Measurements from ENCODE around the gene DUOXA1. TPM values are rescaled to one million over a fixed set of nuclear protein-coding genes. Genes with fewer than 3 reads are reported as not detected.

DUOXA1 gene
- total RNA-seq, 2 donors from 2014 or later, result 1.1 to 2.1 TPM

DNA sequence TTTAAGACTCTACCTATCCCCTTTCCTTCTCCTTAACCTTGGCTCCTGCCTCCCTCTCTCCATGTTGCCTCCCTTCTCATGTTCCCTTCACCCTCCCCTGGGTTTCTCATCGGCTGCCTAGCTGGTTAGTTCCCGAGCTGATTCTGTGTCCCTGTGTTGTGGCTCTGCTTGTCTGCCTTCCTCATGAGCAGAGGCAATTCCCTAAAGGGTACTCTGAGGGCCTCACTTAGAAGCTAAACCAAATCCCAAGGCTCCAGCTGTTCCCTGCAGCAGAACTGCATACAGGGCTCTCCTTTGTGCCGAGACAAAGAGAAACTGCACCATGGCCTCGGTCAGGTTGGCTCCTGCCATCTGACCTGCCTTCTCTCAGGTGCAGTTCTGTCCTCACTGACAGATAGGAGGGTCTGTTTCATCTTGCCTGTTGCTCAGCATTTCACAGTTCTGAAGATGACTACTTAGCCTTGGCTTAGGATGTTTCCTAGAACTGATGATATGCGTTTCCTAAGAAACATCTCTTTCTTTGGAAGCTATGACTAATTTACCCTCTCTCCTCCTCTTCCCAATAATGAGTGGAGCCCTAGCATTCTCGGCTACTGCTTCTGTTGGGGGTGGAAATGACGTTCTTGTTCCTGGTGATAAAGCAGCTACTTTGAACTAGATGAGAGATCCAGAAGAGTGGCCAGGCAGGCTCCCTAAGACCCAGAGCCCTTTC, 27.2 kb upstream of the DUOXA1 start:
- intact Hi-C loops (cut with DNase I), result no loop called here
- ATAC-seq, result peak in 1 of 2 donors; percentile 11
- DNase-seq, result no peak

- intact Hi-C loops (cut with DNase I), result no loop called here
- ATAC-seq (no peak), DNase-seq (no peak)
These were observed 26.1 kb upstream of the DUOXA1 start for GRCh38 chr15:45155739-45156138.

GRCh38 chr15:45151998-45152828, 22.5 kb upstream of the DUOXA1 start:
- ATAC-seq (no peak), DNase-seq (no peak)
- intact Hi-C loops (cut with DNase I), result no loop called here

GRCh38 chr15:45150997-45151396, 21.3 kb upstream of the DUOXA1 start:
- intact Hi-C loops (cut with DNase I), result no loop called here
- no peak for ATAC-seq
- no peak for DNase-seq

GRCh38 chr15:45150481-45150880, 20.8 kb upstream of the DUOXA1 start:
- intact Hi-C loops (cut with DNase I), result no loop called here
- no peak for DNase-seq
- no peak for ATAC-seq

DNA sequence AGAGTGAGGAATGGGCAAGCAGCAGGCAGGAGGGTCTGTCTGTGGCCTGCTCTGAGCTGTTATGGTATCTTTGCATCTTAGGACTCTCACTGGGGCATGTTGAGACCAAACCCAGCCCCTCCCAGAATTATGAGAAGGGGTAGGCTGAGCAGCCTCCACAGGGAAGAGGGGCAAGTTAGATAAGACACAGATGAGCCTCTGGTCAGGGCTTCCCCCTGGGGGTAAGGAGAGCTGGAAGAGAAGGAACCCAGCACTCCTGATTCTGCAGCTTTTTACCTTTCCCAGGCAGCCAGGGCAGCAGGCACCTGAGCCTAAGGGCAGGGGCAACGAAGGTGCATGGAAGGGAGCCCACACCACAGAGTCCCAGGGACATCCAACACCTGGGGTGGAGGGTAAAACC, 19.4 kb upstream of the DUOXA1 start:
- intact Hi-C loops (cut with DNase I), result no loop called here
- no peak for ATAC-seq
- no peak for DNase-seq

GRCh38 chr15:45148076-45149059, 18.7 kb upstream of the DUOXA1 start:
- intact Hi-C loops (cut with DNase I), result no loop called here
- DNase-seq (no peak), ATAC-seq (no peak)

DNA sequence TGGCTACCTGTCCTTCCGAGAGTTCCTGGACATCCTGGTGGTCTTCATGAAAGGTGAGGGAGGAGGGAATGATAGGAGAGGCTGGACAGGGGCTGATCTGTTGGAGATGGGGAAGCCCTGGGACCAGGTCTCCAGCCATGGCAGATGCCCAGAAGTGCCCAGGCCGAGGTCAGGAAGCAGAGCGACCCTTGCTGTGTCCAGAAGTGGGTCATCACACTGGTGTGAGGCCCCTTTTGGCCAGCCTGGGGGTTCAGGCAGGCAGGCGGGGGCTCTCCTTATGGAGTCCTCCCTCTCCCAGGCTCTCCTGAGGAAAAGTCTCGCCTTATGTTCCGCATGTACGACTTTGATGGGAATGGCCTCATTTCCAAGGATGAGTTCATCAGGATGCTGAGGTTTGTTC, 17.9 kb upstream of the DUOXA1 start:
- DNase-seq (no peak), ATAC-seq (no peak)
- intact Hi-C loops (cut with DNase I), result no loop called here

DNA sequence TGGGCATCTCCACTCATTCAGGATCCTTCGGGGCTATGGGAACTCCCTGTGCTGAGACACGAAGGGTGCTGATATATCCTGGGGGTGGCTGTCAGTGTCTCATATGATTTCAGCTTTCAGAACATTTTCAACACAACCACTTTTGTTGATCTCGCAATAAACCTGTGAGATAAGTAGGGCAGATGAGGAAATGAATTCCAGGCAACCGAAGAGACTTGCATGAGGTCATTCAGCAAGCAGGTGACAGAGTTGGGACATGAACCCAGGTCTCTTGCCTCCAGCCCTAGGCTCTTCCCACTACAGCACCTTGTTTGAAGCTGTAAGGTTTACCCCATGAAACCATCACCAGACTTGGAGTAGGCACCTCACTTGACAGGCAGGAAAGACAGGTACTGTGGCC, 16.7 kb upstream of the DUOXA1 start:
- DNase-seq (no peak), ATAC-seq (no peak)
- intact Hi-C loops (cut with DNase I), result no loop called here

GRCh38 chr15:45144775-45145174, 15.1 kb upstream of the DUOXA1 start:
- ATAC-seq, result no peak
- no peak for DNase-seq
- intact Hi-C loops (cut with DNase I), result no loop called here

DNA sequence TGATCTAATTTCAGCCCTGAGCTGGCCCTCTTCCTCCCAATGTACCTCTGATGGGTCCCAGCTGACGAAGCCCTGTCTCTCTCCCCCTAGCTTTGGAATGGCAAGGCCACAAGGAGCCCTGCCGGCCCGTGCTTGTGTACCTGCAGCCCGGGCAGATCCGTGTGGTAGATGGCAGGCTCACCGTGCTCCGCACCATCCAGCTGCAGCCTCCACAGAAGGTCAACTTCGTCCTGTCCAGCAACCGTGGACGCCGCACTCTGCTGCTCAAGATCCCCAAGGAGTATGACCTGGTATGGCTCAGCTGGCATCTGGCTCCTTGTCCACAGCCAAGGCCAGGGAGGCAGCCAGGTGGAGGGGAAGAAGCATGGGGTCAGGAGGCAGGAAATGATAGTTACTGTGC, 14.3 kb upstream of the DUOXA1 start:
- DNase-seq, result no peak
- intact Hi-C loops (cut with DNase I), result no loop called here
- ATAC-seq, result no peak

GRCh38 chr15:45143056-45143455, 13.4 kb upstream of the DUOXA1 start:
- intact Hi-C loops (cut with DNase I), result no loop called here
- no peak for DNase-seq
- no peak for ATAC-seq

DNA sequence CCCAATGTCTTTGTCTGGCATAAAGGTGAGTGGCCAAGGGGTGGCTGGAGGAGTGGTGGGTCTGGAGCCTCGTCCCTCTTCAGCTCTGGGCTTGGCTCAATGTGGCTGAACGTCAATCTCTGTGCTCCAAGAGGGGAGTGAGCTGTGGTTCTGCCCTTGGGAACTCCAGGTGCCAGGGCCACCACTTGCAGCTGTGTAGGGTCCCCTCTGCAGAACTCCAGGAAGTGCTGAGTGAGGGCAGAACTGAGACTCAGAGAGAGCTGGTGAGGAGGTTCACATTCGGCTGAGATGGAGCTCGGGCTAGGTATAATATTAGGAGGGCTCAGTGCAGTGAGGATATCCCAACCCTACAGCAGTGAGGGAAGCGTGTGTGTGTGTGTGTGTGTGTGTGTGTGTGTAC, 11.7 kb upstream of the DUOXA1 start:
- ATAC-seq, result no peak
- DNase-seq, result no peak
- intact Hi-C loops (cut with DNase I), result no loop called here

DNA sequence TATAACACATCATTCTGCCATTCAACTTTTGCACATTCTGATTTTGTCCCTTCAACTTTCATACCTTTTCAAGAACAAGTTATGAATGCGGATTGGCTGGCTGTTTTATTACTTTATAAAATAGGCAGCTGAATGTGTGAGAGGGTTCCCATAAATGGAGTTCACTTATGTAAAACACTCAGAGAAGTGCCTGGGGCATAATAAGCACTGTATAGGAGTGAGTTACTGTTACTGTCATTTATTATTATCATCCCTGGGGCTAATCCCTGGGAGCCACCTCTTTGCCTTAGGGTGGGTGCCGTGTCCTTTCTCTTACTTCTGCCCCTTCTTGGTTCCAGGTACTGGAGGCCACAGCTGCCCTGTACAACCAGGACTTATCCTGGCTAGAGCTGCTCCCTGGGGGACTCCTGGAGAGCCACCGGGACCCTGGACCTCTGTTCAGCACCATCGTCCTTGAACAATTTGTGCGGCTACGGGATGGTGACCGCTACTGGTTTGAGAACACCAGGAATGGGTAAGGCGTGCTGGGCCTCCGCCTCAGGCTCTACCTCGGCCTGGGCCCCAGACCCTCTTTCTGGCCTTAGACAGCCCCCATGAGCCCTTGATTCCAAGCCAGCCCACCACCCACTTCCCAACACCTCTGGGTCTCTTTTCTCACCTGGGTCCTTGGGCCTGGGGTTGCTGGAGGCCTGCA, 11.0 kb upstream of the DUOXA1 start:
- DNase-seq, result no peak

DNA sequence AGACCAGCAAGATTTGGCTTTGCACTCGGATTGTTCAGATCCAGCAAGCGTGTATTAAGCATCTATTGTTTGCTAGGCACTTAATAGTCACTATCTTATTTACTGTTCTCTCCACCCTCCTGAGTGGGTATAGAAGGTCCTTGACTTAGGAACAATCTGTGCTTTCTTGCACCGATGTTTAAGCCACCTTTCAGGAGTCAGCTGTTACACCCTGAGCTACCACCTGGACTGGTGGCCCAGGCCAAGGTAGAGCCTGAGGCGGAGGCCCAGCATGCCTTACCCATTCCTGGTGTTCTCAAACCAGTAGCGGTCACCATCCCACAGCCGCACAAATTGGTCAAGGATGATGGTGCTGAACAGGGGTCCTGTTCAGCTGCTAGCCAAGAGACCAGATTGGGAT, 10.1 kb upstream of the DUOXA1 start:
- intact Hi-C loops (cut with DNase I), result no loop called here
- DNase-seq (no peak), ATAC-seq (no peak)

More for the DNA sequence above, 11.0 kb upstream of the DUOXA1 start:
- intact Hi-C loops (cut with DNase I), result no loop called here
- no peak for ATAC-seq

DNA sequence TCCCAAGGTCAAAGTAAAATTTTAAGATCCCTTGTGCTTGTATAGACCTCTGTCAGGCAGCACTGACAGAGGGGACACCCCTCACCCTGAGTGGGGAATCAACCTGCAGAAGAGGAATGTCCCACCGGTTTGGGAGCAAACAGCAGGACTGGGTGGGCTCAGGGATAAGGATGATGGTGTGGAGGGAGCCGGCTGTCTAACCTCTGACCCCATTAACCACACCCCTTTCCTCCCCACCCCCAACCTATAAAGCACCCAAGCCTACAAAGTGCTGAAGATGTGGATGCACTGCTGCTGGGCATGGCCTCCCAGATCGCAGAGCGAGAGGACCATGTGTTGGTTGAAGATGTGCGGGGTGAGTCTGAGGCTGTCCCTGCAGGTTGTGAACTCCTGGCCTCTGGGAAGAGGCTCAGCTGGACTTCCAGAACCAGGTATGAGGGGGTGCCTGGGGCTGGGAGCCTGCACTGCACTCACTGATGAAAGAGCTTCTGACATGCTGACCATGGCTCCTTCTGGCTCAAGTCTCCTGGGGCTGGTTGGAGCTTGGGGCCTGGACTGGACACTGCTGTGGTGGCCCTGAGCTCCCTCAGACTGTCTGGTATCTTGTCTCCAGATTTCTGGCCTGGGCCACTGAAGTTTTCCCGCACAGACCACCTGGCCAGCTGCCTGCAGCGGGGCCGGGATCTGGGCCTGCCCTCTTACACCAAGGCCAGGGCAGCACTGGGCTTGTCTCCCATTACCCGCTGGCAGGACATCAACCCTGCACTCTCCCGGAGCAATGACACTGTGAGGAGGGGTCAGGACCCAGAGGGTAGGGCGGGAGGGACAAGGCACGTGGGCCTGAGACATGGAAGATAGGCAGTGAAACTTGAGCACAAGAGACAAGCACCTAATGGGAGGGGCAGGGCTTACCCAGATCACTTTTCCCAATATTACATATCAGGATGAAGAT, 9.4 kb upstream of the DUOXA1 start:
- no peak for DNase-seq
- ATAC-seq, result no peak
- intact Hi-C loops (cut with DNase I), result no loop called here

- no peak for DNase-seq
- no peak for ATAC-seq
- intact Hi-C loops (cut with DNase I), result no loop called here
These were observed 8.0 kb upstream of the DUOXA1 start for GRCh38 chr15:45137703-45138102.

DNA sequence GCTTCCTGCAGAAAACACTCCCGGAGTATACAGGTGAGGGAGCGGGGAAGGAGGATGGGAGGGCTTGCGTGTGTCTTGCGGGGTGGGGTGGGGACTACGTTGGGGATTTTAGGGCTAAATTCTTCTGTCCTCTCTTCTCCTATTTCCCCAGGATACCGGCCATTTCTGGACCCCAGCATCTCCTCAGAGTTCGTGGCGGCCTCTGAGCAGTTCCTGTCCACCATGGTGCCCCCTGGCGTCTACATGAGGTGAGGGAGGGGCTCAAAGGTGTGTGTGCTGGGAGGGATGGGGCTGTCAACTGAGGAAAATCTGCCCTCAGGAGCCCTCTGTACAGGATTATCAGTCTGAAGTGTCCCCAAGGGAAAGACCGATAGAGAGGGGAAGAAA, 6.7 kb upstream of the DUOXA1 start:
- DNase-seq (no peak), ATAC-seq (no peak)
- intact Hi-C loops (cut with DNase I), result no loop called here

Data from left cardiac atrium (tissue), 4 donors.